Sigmoid colon (tissue), 7 donors: ENCODE measurements around the gene TMBIM1. TPM values are rescaled to one million over a fixed set of nuclear protein-coding genes. Genes with fewer than 3 reads are reported as not detected.

Experiments used
- DNase-seq: peaks from one replicate; pipeline ENCODE4 v3.0.0-alpha.2; 2019
- H3K27ac ChIP-seq, 4 donors: fragments of 200-600 bp; sonication (generic); one replicate each; pipeline ENCODE4 v1.5.1; 2016 to 2019; ENCODE audit warnings: mild to moderate bottlenecking in 1 of 4
- H3K27me3 ChIP-seq, 3 donors: fragments of 200-600 bp; sonication (generic); one replicate each; pipeline ENCODE4 v1.5.1; 2019; ENCODE audit warnings: mild to moderate bottlenecking in 1 of 3
- H3K36me3 ChIP-seq, 4 donors: fragments of 200-600 bp; sonication (generic); one replicate each; pipeline ENCODE4 v1.5.1; 2016 to 2019
- H3K4me1 ChIP-seq, 4 donors: fragments of 200-600 bp; sonication (generic); one replicate each; pipeline ENCODE4 v1.5.1; 2017 to 2019
- H3K4me3 ChIP-seq, 4 donors: fragments of 200-600 bp; sonication (generic); one replicate each; pipeline ENCODE4 v1.5.1; 2017 to 2019; ENCODE audit warnings: mild to moderate bottlenecking in 2 of 4, moderate library complexity in 1 of 4
- H3K9me3 ChIP-seq, 4 donors: fragments of 200-600 bp in 3 of 4; sonication (generic) in 3 of 4; one replicate each; pipeline versions ENCODE4 v1.5.1 to v1.6.1; 2013 to 2019
- CTCF ChIP-seq, 4 experiments: fragments of 450-650 bp in 3 of 4; fragments of 200-600 bp in 1 of 4; IDR thresholded peaks; one replicate each; pipeline ENCODE4 v1.5.1; 2016 to 2019; ENCODE audit warnings: antibody characterized with exemption in 4 of 4, mild to moderate bottlenecking in 3 of 4, moderate library complexity in 2 of 4
- EP300 ChIP-seq, 4 donors: sonication (generic); formaldehyde crosslinking; IDR thresholded peaks; one replicate each; pipeline ENCODE4 v1.6.1; 2017; ENCODE audit warnings: antibody characterized with exemption in 4 of 4
- POLR2A ChIP-seq, 2 donors: fragments of 450-650 bp; IDR thresholded peaks; one replicate each; pipeline ENCODE4 v1.6.1; 2016; ENCODE audit warnings: antibody characterized with exemption in 2 of 2, mild to moderate bottlenecking in 2 of 2, moderate library complexity in 2 of 2
- POLR2AphosphoS5 ChIP-seq, 4 donors: sonication (generic); formaldehyde crosslinking; IDR thresholded peaks; one replicate each; pipeline ENCODE4 v1.6.1; 2017; ENCODE audit warnings: antibody characterized with exemption in 4 of 4
- WGBS, 2 donors: extraction: QIAGEN DNeasy Blood & Tissue Kit; methylation state at CpG; one replicate each; pipeline ENCODE4 v1.1.7; 2013; 5-methylcytosine and 5-hydroxymethylcytosine counted together
- intact Hi-C: fragments of 100-400 bp; cut with DNase I; formaldehyde crosslinking; loops from one replicate; pipeline ENCODE4 v1.15.1; 2023
- polyA plus RNA-seq, 3 donors: library from polyadenylated mRNA; stranded (reverse); fragments of 200-250 nt; gene quantifications; one replicate each; pipeline ENCODE4 v1.2.3, GENCODE V29; 2013
- total RNA-seq, 4 donors: library from RNA; depleted of rRNA; stranded (reverse); fragments of >200 nt; gene quantifications; one replicate each; pipeline ENCODE4 v1.1.0, GENCODE V29; 2016
- donor health status: healthy with polysubstance abuse.
- donor health status: Bipolar disorder and iron deficiency.
- donor health status: healthy.

TMBIM1 gene
- total and polyA plus RNA-seq, 7 donors: 90.2 to 204 (median 139) TPM

- Histone ChIP-seq H3K27me3 (no peaks in the 10 kb centered on the region), H3K4me1 (peaks cover 0 to 49% (median 38%) of the 10 kb centered on the region in 4 donors), H3K4me3 (peak overlapping the region in 1 of 4 donors; percentile 7), H3K36me3 (peaks cover 41 to 44% (median 41%) of the 10 kb centered on the region in 4 donors), H3K9me3 (no peaks in the 10 kb centered on the region), H3K27ac (peak overlapping the region; percentile 78 to 84 (median 82))
- DNase-seq: peak; percentile 97
- peak; percentile 83 to 96 (median 92) for TF ChIP-seq CTCF (IDR thresholded peaks at IDR 0.05)
- peak; percentile 78 to 88 (median 84) for TF ChIP-seq POLR2AphosphoS5 (IDR thresholded peaks at IDR 0.05)
- TF ChIP-seq EP300 (IDR thresholded peaks at IDR 0.05): peak in 1 of 4 donors; percentile 44
- no peak for TF ChIP-seq POLR2A (IDR thresholded peaks at IDR 0.05)
- intact Hi-C loops: loop anchor here (1.0 to 5.0 kb wide), 4 partner anchors 10 to 124 kb away; no protein-coding TSS in a partner anchor
- WGBS, 2 donors: 11 to 30% methylated on average over 18 of the region's 18 CpGs
Observed at GRCh38 chr2:218272531-218273212, 19.6 kb downstream of the TMBIM1 start.

- 37 to 61% methylated on average over 5 of the region's 5 CpGs for WGBS, 2 donors
- H3K4me3 ChIP-seq: peak overlapping the region in 2 of 4 donors; percentile 7 to 84
- H3K36me3 ChIP-seq: peaks cover 35 to 44% (median 39%) of the 10 kb centered on the region in 4 donors
- intact Hi-C loops: loop anchor here (2.0 to 5.0 kb wide), 3 partner anchors 15 to 125 kb away; no protein-coding TSS in a partner anchor
- H3K27ac ChIP-seq: peak overlapping the region; percentile 78 to 84 (median 82)
- H3K4me1 ChIP-seq: peaks cover 0 to 51% (median 38%) of the 10 kb centered on the region in 4 donors
- no peak for DNase-seq
- H3K9me3 ChIP-seq: no peaks in the 10 kb centered on the region
- TF ChIP-seq EP300 (IDR thresholded peaks at IDR 0.05) (no peak), POLR2AphosphoS5 (IDR thresholded peaks at IDR 0.05) (peak in 1 of 4 donors; percentile 20), CTCF (IDR thresholded peaks at IDR 0.05) (no peak), POLR2A (IDR thresholded peaks at IDR 0.05) (no peak)
- no peaks in the 10 kb centered on the region for H3K27me3 ChIP-seq
Observed at GRCh38 chr2:218271865-218272530, 20.3 kb downstream of the TMBIM1 start.

GRCh38 chr2:218271487-218271797 lies 20.9 kb downstream of the TMBIM1 start:
- Histone ChIP-seq H3K27me3 (no peaks in the 10 kb centered on the region), H3K4me3 (peak overlapping the region in 3 of 4 donors; percentile 84 to 94 (median 92)), H3K27ac (peak overlapping the region; percentile 78 to 84 (median 82)), H3K36me3 (peaks cover 33 to 44% (median 36%) of the 10 kb centered on the region in 4 donors), H3K9me3 (no peaks in the 10 kb centered on the region), H3K4me1 (peaks cover 0 to 51% (median 38%) of the 10 kb centered on the region in 4 donors)
- WGBS, 2 donors: 19 to 55% methylated on average over 4 of the region's 4 CpGs
- intact Hi-C loops: loop anchor here (5.0 kb wide), 1 partner anchor 84 kb away; no protein-coding TSS in a partner anchor
- no peak for DNase-seq
- TF ChIP-seq EP300 (IDR thresholded peaks at IDR 0.05) (no peak), POLR2AphosphoS5 (IDR thresholded peaks at IDR 0.05) (no peak), POLR2A (IDR thresholded peaks at IDR 0.05) (no peak), CTCF (IDR thresholded peaks at IDR 0.05) (no peak)

GRCh38 chr2:218270721-218271486 lies 21.4 kb downstream of the TMBIM1 start:
- Histone ChIP-seq H3K4me1 (peaks cover 0 to 51% (median 38%) of the 10 kb centered on the region in 4 donors), H3K27me3 (no peaks in the 10 kb centered on the region), H3K27ac (peak overlapping the region; percentile 78 to 84 (median 82)), H3K4me3 (peak overlapping the region; percentile 68 to 94 (median 88)), H3K36me3 (peaks cover 33 to 44% (median 36%) of the 10 kb centered on the region in 4 donors), H3K9me3 (no peaks in the 10 kb centered on the region)
- TF ChIP-seq POLR2A (IDR thresholded peaks at IDR 0.05): no peak
- peak in 1 of 4 donors; percentile 29 for TF ChIP-seq POLR2AphosphoS5 (IDR thresholded peaks at IDR 0.05)
- no peak for DNase-seq
- 2 to 7% methylated on average over 23 of the region's 23 CpGs for WGBS, 2 donors
- intact Hi-C loops: loop anchor here (5.0 kb wide), 1 partner anchor 84 kb away; no protein-coding TSS in a partner anchor
